Large intestine (tissue), 3 donors: ENCODE data around the gene PCSK4. TPM values are rescaled to one million over a fixed set of nuclear protein-coding genes. Genes with fewer than 3 reads are reported as not detected.

ENCODE experiments used
- DNase-seq, 2 donors: peaks; one replicate each; pipeline versions ENCODE4 v3.0.0 to v3.0.0-alpha.2; 2013
- H3K27ac ChIP-seq: one replicate; pipeline ENCODE4 v1.5.1; 2013; ENCODE audit warnings: low read length
- H3K27me3 ChIP-seq: 2 replicates; pipeline ENCODE4 v1.6.1; 2013; ENCODE audit warnings: low read length; ENCODE audit not compliant: control insufficient read depth, insufficient read depth
- H3K36me3 ChIP-seq: 2 replicates; pipeline ENCODE4 v1.6.1; 2013; ENCODE audit warnings: low read length; ENCODE audit not compliant: control insufficient read depth, insufficient read depth
- H3K4me1 ChIP-seq: one replicate; pipeline ENCODE4 v1.6.1; 2013; ENCODE audit warnings: low read length; ENCODE audit not compliant: control insufficient read depth, insufficient read depth
- H3K4me3 ChIP-seq: one replicate; pipeline ENCODE4 v1.5.1; 2013; ENCODE audit warnings: low read length
- H3K9me3 ChIP-seq: one replicate; pipeline ENCODE4 v1.6.1; 2013; ENCODE audit warnings: mild to moderate bottlenecking, low read depth, low read length, moderate library complexity; ENCODE audit not compliant: control insufficient read depth
- WGBS: methylation state at CpG from one replicate; pipeline ENCODE4 v1.1.5; 2013; ENCODE audit warnings: low lambda C conversion rate; ENCODE audit not compliant: insufficient coverage; 5-methylcytosine and 5-hydroxymethylcytosine counted together
- polyA plus RNA-seq: library from polyadenylated mRNA; unstranded; fragments of 120-200 nt; gene quantifications from one replicate; pipeline ENCODE4 v1.2.1, GENCODE V29; 2013

The PCSK4 gene
- polyA plus RNA-seq, 1 donor: 4.7 TPM

- no peak overlapping the region for H3K4me3 ChIP-seq
- no peaks in the 10 kb centered on the region for H3K4me1 ChIP-seq
- peaks cover 3% of the 10 kb centered on the region for H3K9me3 ChIP-seq
- H3K36me3 ChIP-seq: no peaks in the 10 kb centered on the region
- no CpG with 5 or more reads among the region's 23 CpGs for WGBS
- DNase-seq: no peak
- peaks cover 23% of the 10 kb centered on the region for H3K27me3 ChIP-seq
- H3K27ac ChIP-seq: no peak overlapping the region
Measured at GRCh38 chr19:1528596-1529429, 38.7 kb upstream of the PCSK4 start.

- Histone ChIP-seq H3K9me3 (peaks cover 3% of the 10 kb centered on the region), H3K27me3 (peaks cover 32% of the 10 kb centered on the region), H3K36me3 (no peaks in the 10 kb centered on the region), H3K4me1 (no peaks in the 10 kb centered on the region), H3K4me3 (no peak overlapping the region), H3K27ac (no peak overlapping the region)
- no peak for DNase-seq
- no CpG with 5 or more reads among the region's 27 CpGs for WGBS
Measured at GRCh38 chr19:1527650-1528309, 37.6 kb upstream of the PCSK4 start.

- peaks cover 36% of the 10 kb centered on the region for H3K27me3 ChIP-seq
- WGBS: 76% methylated on average over 3 of the region's 18 CpGs
- H3K9me3 ChIP-seq: peaks cover 3% of the 10 kb centered on the region
Measured at GRCh38 chr19:1526979-1527649, 37.0 kb upstream of the PCSK4 start.

GRCh38 chr19:1526066-1526778, 36.1 kb upstream of the PCSK4 start:
- Histone ChIP-seq H3K9me3 (peaks cover 3% of the 10 kb centered on the region), H3K4me1 (no peaks in the 10 kb centered on the region), H3K36me3 (no peaks in the 10 kb centered on the region), H3K27ac (no peak overlapping the region), H3K27me3 (peaks cover 42% of the 10 kb centered on the region), H3K4me3 (no peak overlapping the region)
- DNase-seq: no peak
- no CpG with 5 or more reads among the region's 33 CpGs for WGBS

More at GRCh38 chr19:1526979-1527649, 37.0 kb upstream of the PCSK4 start:
- H3K4me1 ChIP-seq: no peaks in the 10 kb centered on the region
- H3K36me3 ChIP-seq: no peaks in the 10 kb centered on the region
- no peak for DNase-seq
- no peak overlapping the region for H3K4me3 ChIP-seq
- H3K27ac ChIP-seq: no peak overlapping the region

- Histone ChIP-seq H3K36me3 (no peaks in the 10 kb centered on the region), H3K27ac (no peak overlapping the region), H3K27me3 (peaks cover 42% of the 10 kb centered on the region), H3K4me1 (no peaks in the 10 kb centered on the region), H3K9me3 (peaks cover 3% of the 10 kb centered on the region), H3K4me3 (no peak overlapping the region)
- no peak for DNase-seq
- no CpG with 5 or more reads among the region's 31 CpGs for WGBS
Measured at GRCh38 chr19:1525343-1525742, 35.2 kb upstream of the PCSK4 start.

- Histone ChIP-seq H3K36me3 (no peaks in the 10 kb centered on the region), H3K27ac (no peak overlapping the region), H3K4me3 (no peak overlapping the region), H3K4me1 (no peaks in the 10 kb centered on the region), H3K27me3 (peaks cover 42% of the 10 kb centered on the region), H3K9me3 (peaks cover 3% of the 10 kb centered on the region)
- DNase-seq: no peak
- no CpG with 5 or more reads among the region's 17 CpGs for WGBS
Measured at GRCh38 chr19:1524972-1525325, 34.8 kb upstream of the PCSK4 start.

GRCh38 chr19:1524287-1524971, 34.3 kb upstream of the PCSK4 start:
- no CpG with 5 or more reads among the region's 49 CpGs for WGBS
- H3K9me3 ChIP-seq: peaks cover 3% of the 10 kb centered on the region
- H3K27me3 ChIP-seq: peaks cover 42% of the 10 kb centered on the region
- H3K36me3 ChIP-seq: no peaks in the 10 kb centered on the region
- H3K4me3 ChIP-seq: no peak overlapping the region
- H3K27ac ChIP-seq: no peak overlapping the region
- H3K4me1 ChIP-seq: no peaks in the 10 kb centered on the region
- DNase-seq: no peak

GRCh38 chr19:1523412-1524286, 33.5 kb upstream of the PCSK4 start, which contains the start of gene PLK5:
Gene PLK5, plus strand, starts transcription at chr19:1524077. Its CDS starts 2,920 bp downstream, at chr19:1526997.
- Histone ChIP-seq H3K27me3 (peaks cover 44% of the 10 kb centered on the region), H3K4me1 (no peaks in the 10 kb centered on the region), H3K27ac (no peak within 1 kb of the TSS), H3K36me3 (no peaks in the 10 kb centered on the region), H3K4me3 (no peak within 1 kb of the TSS), H3K9me3 (peaks cover 3% of the 10 kb centered on the region)
- no CpG with 5 or more reads among the region's 92 CpGs for WGBS
- DNase-seq: no peak

GRCh38 chr19:1522838-1523237, 32.7 kb upstream of the PCSK4 start:
- Histone ChIP-seq H3K9me3 (peaks cover 3% of the 10 kb centered on the region), H3K27me3 (peaks cover 48% of the 10 kb centered on the region), H3K36me3 (no peaks in the 10 kb centered on the region), H3K4me3 (no peak overlapping the region), H3K4me1 (no peaks in the 10 kb centered on the region), H3K27ac (no peak overlapping the region)
- DNase-seq: no peak
- whole genome bisulfite sequencing: no CpG with 5 or more reads among the region's 18 CpGs
